Measurements from ENCODE around the gene GRID2.

DNA sequence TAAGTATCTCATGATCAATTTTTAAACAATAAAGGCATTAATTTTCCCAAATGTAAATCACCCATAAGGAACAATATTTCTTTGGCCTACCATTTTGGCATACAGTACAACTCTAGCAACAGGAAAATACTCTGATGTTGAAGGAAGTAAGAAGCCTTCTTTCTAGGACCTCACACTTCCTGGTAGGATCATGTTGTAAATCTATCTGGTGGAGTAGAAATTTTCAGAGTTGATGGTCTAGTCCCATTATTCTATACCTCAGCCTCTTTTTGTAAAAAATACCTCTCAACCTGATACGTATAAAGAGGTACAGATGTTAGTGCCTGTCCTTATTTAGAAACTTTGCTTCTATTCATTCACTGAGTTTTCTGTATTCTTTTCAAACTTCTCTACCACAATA, 40.2 kb upstream of the GRID2 start:
- TF ChIP-seq, protein P1, sequence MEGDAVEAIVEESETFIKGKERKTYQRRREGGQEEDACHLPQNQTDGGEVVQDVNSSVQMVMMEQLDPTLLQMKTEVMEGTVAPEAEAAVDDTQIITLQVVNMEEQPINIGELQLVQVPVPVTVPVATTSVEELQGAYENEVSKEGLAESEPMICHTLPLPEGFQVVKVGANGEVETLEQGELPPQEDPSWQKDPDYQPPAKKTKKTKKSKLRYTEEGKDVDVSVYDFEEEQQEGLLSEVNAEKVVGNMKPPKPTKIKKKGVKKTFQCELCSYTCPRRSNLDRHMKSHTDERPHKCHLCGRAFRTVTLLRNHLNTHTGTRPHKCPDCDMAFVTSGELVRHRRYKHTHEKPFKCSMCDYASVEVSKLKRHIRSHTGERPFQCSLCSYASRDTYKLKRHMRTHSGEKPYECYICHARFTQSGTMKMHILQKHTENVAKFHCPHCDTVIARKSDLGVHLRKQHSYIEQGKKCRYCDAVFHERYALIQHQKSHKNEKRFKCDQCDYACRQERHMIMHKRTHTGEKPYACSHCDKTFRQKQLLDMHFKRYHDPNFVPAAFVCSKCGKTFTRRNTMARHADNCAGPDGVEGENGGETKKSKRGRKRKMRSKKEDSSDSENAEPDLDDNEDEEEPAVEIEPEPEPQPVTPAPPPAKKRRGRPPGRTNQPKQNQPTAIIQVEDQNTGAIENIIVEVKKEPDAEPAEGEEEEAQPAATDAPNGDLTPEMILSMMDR (IDR thresholded peaks at IDR 0.05) = no peak
- no peak for TF ChIP-seq NFIC (IDR thresholded peaks at IDR 0.05; ENCODE audit: borderline replicate concordance)
- TF ChIP-seq EP300 (IDR thresholded peaks at IDR 0.05; ENCODE audit: borderline replicate concordance in 1 of 2, low read depth in 1 of 2, low read length in 1 of 2) = no peak
- TF ChIP-seq POLR2AphosphoS5 (IDR thresholded peaks at IDR 0.05; ENCODE audit: low read depth, low read length) = no peak
- no peak for TF ChIP-seq RAD21 (IDR thresholded peaks at IDR 0.05; ENCODE audit: low read length)
- no peak for TF ChIP-seq YY1 (IDR thresholded peaks at IDR 0.05; ENCODE audit: low read depth)

Measured in SK-N-SH (cell line).